ENCODE measurements around the gene SPINK13.
"Not testable (repeated sequence)": the region's sequence is repeated elsewhere in the genome, so short reads cannot be mapped to it uniquely, and the experiment has no call there.

GRCh38 chr5:148275129-148275528, 6.5 kb downstream of the SPINK13 start:
- TF ChIP-seq YY1 (IDR thresholded peaks at IDR 0.05; ENCODE audit: insufficient read depth, insufficient replicate concordance, low read depth, low read length); POLR2A (IDR thresholded peaks at IDR 0.05; ENCODE audit: insufficient read depth in 1 of 2, low read depth in 2 of 2, low read length in 2 of 2); TAF1 (CRISPR knock-in tag; IDR thresholded peaks at IDR 0.05); IKZF4 (CRISPR knock-in tag; IDR thresholded peaks at IDR 0.05; ENCODE audit: borderline replicate concordance, low read depth, not compliant biosample characterization); ZNF362 (CRISPR knock-in tag; IDR thresholded peaks at IDR 0.05; ENCODE audit: borderline replicate concordance); TCF12 (IDR thresholded peaks at IDR 0.05); TCF12 (CRISPR knock-in tag; IDR thresholded peaks at IDR 0.05); HNRNPK (IDR thresholded peaks at IDR 0.05; ENCODE audit: low read depth, low read length, poor library complexity, severe bottlenecking); CBX2 (IDR thresholded peaks at IDR 0.05; ENCODE audit: low read depth, low read length); CBX2 (CRISPR knock-in tag; IDR thresholded peaks at IDR 0.05; ENCODE audit: low read depth); JDP2 (CRISPR knock-in tag; IDR thresholded peaks at IDR 0.05; ENCODE audit: borderline replicate concordance): not testable (repeated sequence)

Data from HepG2 (cell line).